Measurements from ENCODE around the gene SLC6A19. TPM values are rescaled to one million over a fixed set of nuclear protein-coding genes. Genes with fewer than 3 reads are reported as not detected.

Gene SLC6A19
- total RNA-seq, 1 experiment from 2014 or later: not detected

GRCh38 chr5:1161833-1162229 is 39.6 kb upstream of the SLC6A19 start:
- BruUV-seq (replicated peaks): no TSS peak
- Histone ChIP-seq H3K27ac (ENCODE audit: low read depth, low read length, poor library complexity, severe bottlenecking) (no peak overlapping the region), H3K27me3 (replicated peaks; ENCODE audit: insufficient read depth, low read depth, low read length, poor library complexity) (peaks cover under 1% of the 10 kb centered on the region), H3K4me1 (ENCODE audit: insufficient read depth, low read length, poor library complexity, severe bottlenecking) (no peaks in the 10 kb centered on the region), H3K36me3 (ENCODE audit: insufficient read depth, low read length, poor library complexity, severe bottlenecking) (no peaks in the 10 kb centered on the region), H3K9me3 (ENCODE audit: low read depth, low read length, poor library complexity, severe bottlenecking) (no peaks in the 10 kb centered on the region), H3K4me3 (ENCODE audit: low read depth, low read length, poor library complexity, severe bottlenecking) (no peak overlapping the region)
- POLR2A ChIA-PET (ENCODE audit: low non-redundant PET): no interaction called here
- CTCF ChIA-PET: no interaction called here
- TF ChIP-seq EZH2 (IDR thresholded peaks at IDR 0.05; ENCODE audit: borderline replicate concordance, low read depth, low read length, poor library complexity, severe bottlenecking): no peak
- TF ChIP-seq, protein P1, sequence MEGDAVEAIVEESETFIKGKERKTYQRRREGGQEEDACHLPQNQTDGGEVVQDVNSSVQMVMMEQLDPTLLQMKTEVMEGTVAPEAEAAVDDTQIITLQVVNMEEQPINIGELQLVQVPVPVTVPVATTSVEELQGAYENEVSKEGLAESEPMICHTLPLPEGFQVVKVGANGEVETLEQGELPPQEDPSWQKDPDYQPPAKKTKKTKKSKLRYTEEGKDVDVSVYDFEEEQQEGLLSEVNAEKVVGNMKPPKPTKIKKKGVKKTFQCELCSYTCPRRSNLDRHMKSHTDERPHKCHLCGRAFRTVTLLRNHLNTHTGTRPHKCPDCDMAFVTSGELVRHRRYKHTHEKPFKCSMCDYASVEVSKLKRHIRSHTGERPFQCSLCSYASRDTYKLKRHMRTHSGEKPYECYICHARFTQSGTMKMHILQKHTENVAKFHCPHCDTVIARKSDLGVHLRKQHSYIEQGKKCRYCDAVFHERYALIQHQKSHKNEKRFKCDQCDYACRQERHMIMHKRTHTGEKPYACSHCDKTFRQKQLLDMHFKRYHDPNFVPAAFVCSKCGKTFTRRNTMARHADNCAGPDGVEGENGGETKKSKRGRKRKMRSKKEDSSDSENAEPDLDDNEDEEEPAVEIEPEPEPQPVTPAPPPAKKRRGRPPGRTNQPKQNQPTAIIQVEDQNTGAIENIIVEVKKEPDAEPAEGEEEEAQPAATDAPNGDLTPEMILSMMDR (conservative IDR thresholded peaks at IDR 0.05; ENCODE audit: low read depth, low read length): no peak
- DNase-seq (ENCODE audit: low spot score): no peak
- intact Hi-C loops (cut with micrococcal nuclease; ENCODE audit: unreplicated experiment): no loop called here

DNA sequence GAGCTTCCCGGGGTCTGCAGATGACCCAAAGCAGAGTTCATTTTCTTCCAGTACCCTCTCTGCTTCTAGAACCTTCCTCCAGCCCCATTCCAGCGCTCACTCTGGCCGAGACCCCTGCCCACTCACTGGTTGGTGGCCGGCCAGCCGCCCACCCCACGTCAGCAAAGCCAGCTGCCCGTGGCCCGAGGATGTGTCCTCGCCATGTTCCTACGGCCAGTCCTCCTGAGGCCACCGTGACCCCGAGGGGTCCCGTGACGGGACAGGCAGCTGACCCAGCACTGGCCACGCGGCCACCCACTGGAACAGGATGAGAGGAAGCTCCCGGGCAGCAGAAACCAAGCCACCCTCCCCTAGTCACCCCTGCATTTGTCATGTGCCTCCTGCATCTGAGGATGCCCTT is 39.1 kb upstream of the SLC6A19 start:
- Histone ChIP-seq H3K27ac (ENCODE audit: low read depth, low read length, poor library complexity, severe bottlenecking) (no peak overlapping the region), H3K27me3 (replicated peaks; ENCODE audit: insufficient read depth, low read depth, low read length, poor library complexity) (no peaks in the 10 kb centered on the region), H3K4me1 (ENCODE audit: insufficient read depth, low read length, poor library complexity, severe bottlenecking) (no peaks in the 10 kb centered on the region), H3K9me3 (ENCODE audit: low read depth, low read length, poor library complexity, severe bottlenecking) (no peaks in the 10 kb centered on the region), H3K36me3 (ENCODE audit: insufficient read depth, low read length, poor library complexity, severe bottlenecking) (no peaks in the 10 kb centered on the region), H3K4me3 (ENCODE audit: low read depth, low read length, poor library complexity, severe bottlenecking) (no peak overlapping the region)
- CTCF ChIA-PET: no interaction called here
- POLR2A ChIA-PET (ENCODE audit: low non-redundant PET): no interaction called here
- BruUV-seq (replicated peaks): no TSS peak
- DNase-seq (ENCODE audit: low spot score): no peak
- intact Hi-C loops (cut with micrococcal nuclease; ENCODE audit: unreplicated experiment): no loop called here
- no peak for TF ChIP-seq EZH2 (IDR thresholded peaks at IDR 0.05; ENCODE audit: borderline replicate concordance, low read depth, low read length, poor library complexity, severe bottlenecking)
- TF ChIP-seq, protein P1 (conservative IDR thresholded peaks at IDR 0.05; ENCODE audit: low read depth, low read length): no peak

- DNase-seq (ENCODE audit: low spot score): no peak
- BruUV-seq (replicated peaks): no TSS peak
- POLR2A ChIA-PET (ENCODE audit: low non-redundant PET): no interaction called here
- no peaks in the 10 kb centered on the region for H3K9me3 ChIP-seq (ENCODE audit: low read depth, low read length, poor library complexity, severe bottlenecking)
- no peaks in the 10 kb centered on the region for H3K4me1 ChIP-seq (ENCODE audit: insufficient read depth, low read length, poor library complexity, severe bottlenecking)
- H3K27ac ChIP-seq (ENCODE audit: low read depth, low read length, poor library complexity, severe bottlenecking): no peak overlapping the region
- H3K27me3 ChIP-seq (replicated peaks; ENCODE audit: insufficient read depth, low read depth, low read length, poor library complexity): no peaks in the 10 kb centered on the region
- H3K4me3 ChIP-seq (ENCODE audit: low read depth, low read length, poor library complexity, severe bottlenecking): no peak overlapping the region
- H3K36me3 ChIP-seq (ENCODE audit: insufficient read depth, low read length, poor library complexity, severe bottlenecking): no peaks in the 10 kb centered on the region
- CTCF ChIA-PET: no interaction called here
- TF ChIP-seq, protein P1 (conservative IDR thresholded peaks at IDR 0.05; ENCODE audit: low read depth, low read length): no peak
- TF ChIP-seq EZH2 (IDR thresholded peaks at IDR 0.05; ENCODE audit: borderline replicate concordance, low read depth, low read length, poor library complexity, severe bottlenecking): no peak
- intact Hi-C loops (cut with micrococcal nuclease; ENCODE audit: unreplicated experiment): no loop called here
These were observed 38.6 kb upstream of the SLC6A19 start for GRCh38 chr5:1162751-1163150.

Data from A673 (cell line).